SK-N-MC (cell line): ENCODE results near the gene PAX9.

Experiments used
- EZH2 ChIP-seq: fragments of 200-600 bp; sonication (generic); IDR thresholded peaks from one replicate; pipeline ENCODE4 v1.6.1; 2017; ENCODE audit warnings: antibody characterized with exemption
- FOXP2 ChIP-seq: optimal IDR thresholded peaks from 2 replicates; pipeline ENCODE3; 2011; ENCODE audit warnings: mild to moderate bottlenecking, moderate library complexity; ENCODE audit not compliant: insufficient read depth; ENCODE audit errors: extremely low read length, control extremely low read depth
- POLR2AphosphoS5 ChIP-seq: IDR thresholded peaks from 2 replicates; pipeline ENCODE4 v1.6.1; 2012; ENCODE audit warnings: mild to moderate bottlenecking, low read depth, low read length, borderline replicate concordance

DNA sequence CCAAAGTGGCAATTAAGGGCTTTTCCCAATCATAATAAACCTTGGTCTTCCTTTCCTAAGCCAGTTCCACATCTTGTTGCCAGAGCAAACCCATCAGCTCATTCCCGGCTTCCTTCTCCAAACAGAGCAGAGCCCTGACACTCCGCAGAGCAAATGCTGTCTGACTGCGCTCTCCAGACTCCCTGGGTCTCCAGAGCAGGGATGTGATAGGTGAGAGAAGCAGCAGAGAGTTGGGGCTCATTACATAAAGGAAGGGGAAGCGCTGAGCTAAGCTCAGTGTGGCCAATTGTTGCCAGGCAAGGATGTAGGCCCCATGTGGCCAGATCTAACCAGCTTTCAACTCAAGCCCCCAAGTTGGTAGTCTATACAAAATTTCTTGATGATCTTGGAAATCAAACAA is 36.2 kb upstream of the PAX9 start:
- TF ChIP-seq EZH2 (no peak), POLR2AphosphoS5 (no peak), FOXP2 (no peak)
